NCI-H2171 (cell line): ENCODE data around the gene MDFIC2.

Experiments used
- DNase-seq: peaks from one replicate; lab custom pipeline; 2025; lab: John Stamatoyannopoulos, UW

MDFIC2 gene

GRCh38 chr3:70180664-70181063 lies 131.8 kb downstream of the MDFIC2 start:
- DNase-seq = no peak

GRCh38 chr3:70179111-70179510 lies 133.3 kb downstream of the MDFIC2 start:
- no peak for DNase-seq

- DNase-seq = no peak
These were observed 134.4 kb downstream of the MDFIC2 start for GRCh38 chr3:70177881-70178645.

- DNase-seq = no peak
These were observed 136.2 kb downstream of the MDFIC2 start for GRCh38 chr3:70176224-70176623.

GRCh38 chr3:70156808-70157207 lies 155.6 kb downstream of the MDFIC2 start:
- no peak for DNase-seq

- no peak for DNase-seq
These were observed 161.8 kb downstream of the MDFIC2 start for GRCh38 chr3:70150599-70150998.

- no peak for DNase-seq
These were observed 162.6 kb downstream of the MDFIC2 start for GRCh38 chr3:70149714-70150400.
